ENCODE measurements around the gene LCN2.

LCN2 gene

GRCh38 chr9:128114326-128115186, 34.7 kb upstream of the LCN2 start:
- no peak for DNase-seq (ENCODE audit: low read depth in 2 of 2)

- no peak for DNase-seq (ENCODE audit: low read depth in 2 of 2)
Observed at GRCh38 chr9:128115187-128116103, 33.8 kb upstream of the LCN2 start.

- DNase-seq (ENCODE audit: low read depth in 2 of 2) = no peak
Observed at GRCh38 chr9:128116104-128117083, 32.9 kb upstream of the LCN2 start.

- DNase-seq (ENCODE audit: low read depth in 2 of 2) = peak; percentile 80 to 83
Observed at GRCh38 chr9:128117613-128118471, 31.4 kb upstream of the LCN2 start.

GRCh38 chr9:128118472-128118857, 30.8 kb upstream of the LCN2 start:
- no peak for DNase-seq (ENCODE audit: low read depth in 2 of 2)

GRCh38 chr9:128118971-128119665, 30.1 kb upstream of the LCN2 start:
- DNase-seq (ENCODE audit: low read depth in 2 of 2) = no peak

GRCh38 chr9:128120061-128120740, 29.1 kb upstream of the LCN2 start:
- DNase-seq (ENCODE audit: low read depth in 2 of 2) = no peak

GRCh38 chr9:128120741-128121465, 28.4 kb upstream of the LCN2 start:
- no peak for DNase-seq (ENCODE audit: low read depth in 2 of 2)

- DNase-seq (ENCODE audit: low read depth in 2 of 2) = no peak
Observed at GRCh38 chr9:128121466-128121810, 27.8 kb upstream of the LCN2 start.

- DNase-seq (ENCODE audit: low read depth in 2 of 2) = no peak
Observed at GRCh38 chr9:128121924-128122808, 27.1 kb upstream of the LCN2 start.

- no peak for DNase-seq (ENCODE audit: low read depth in 2 of 2)
Observed at GRCh38 chr9:128122809-128123175, 26.5 kb upstream of the LCN2 start.

GRCh38 chr9:128123451-128124080, 25.7 kb upstream of the LCN2 start:
- DNase-seq (ENCODE audit: low read depth in 2 of 2) = no peak

- DNase-seq (ENCODE audit: low read depth in 2 of 2) = no peak
Observed at GRCh38 chr9:128124451-128124850, 24.8 kb upstream of the LCN2 start.

GRCh38 chr9:128124873-128125579, 24.2 kb upstream of the LCN2 start:
- peak in 1 of 2 donors; percentile 11 for DNase-seq (ENCODE audit: low read depth in 2 of 2)

GRCh38 chr9:128125580-128126354, 23.5 kb upstream of the LCN2 start:
- DNase-seq (ENCODE audit: low read depth in 2 of 2) = no peak

GRCh38 chr9:128127568-128127989, 21.7 kb upstream of the LCN2 start, which contains the start of gene PTGES2:
TSS of gene PTGES2 (minus strand) at chr9:128127729. CDS start at chr9:128127717, 12 bp downstream.
- peak; percentile 64 to 77 for DNase-seq (ENCODE audit: low read depth in 2 of 2)

Measured in stimulated activated CD8-positive, alpha-beta memory T cell treated with anti-CD3 and anti-CD28 coated beads, Interleukin-15, amount 100 ng/mL, for 4 hours (primary cell).